Ramos (cell line): ENCODE measurements around the gene CSF2RB.

Source experiments
- in situ Hi-C: fragments of 300-500 bp; cut with MboI; formaldehyde crosslinking; loops from one replicate; pipeline ENCODE4 v1.14.3; 2022; ENCODE audit warnings: low sequenced_read_pairs; ENCODE audit not compliant: unreplicated experiment

CSF2RB gene

GRCh38 chr22:36913427-36914389, at the start of gene CSF2RB:
CSF2RB (plus strand) TSS chr22:36913628; CDS start chr22:36922208, 8,580 bp downstream.
- in situ Hi-C loops: no loop called here

- in situ Hi-C loops: no loop called here
Observed at GRCh38 chr22:36863979-36864378, 49.4 kb upstream of the CSF2RB start.

- in situ Hi-C loops: no loop called here
Observed at GRCh38 chr22:36864454-36865215, 48.8 kb upstream of the CSF2RB start.

GRCh38 chr22:36865346-36865745, 48.1 kb upstream of the CSF2RB start:
- in situ Hi-C loops: no loop called here

- in situ Hi-C loops: no loop called here
Observed at GRCh38 chr22:36867695-36868094, 45.7 kb upstream of the CSF2RB start.

GRCh38 chr22:36868546-36869181, 44.8 kb upstream of the CSF2RB start:
- in situ Hi-C loops: no loop called here

- in situ Hi-C loops: no loop called here
Observed at GRCh38 chr22:36870250-36870649, 43.2 kb upstream of the CSF2RB start.

GRCh38 chr22:36871669-36872081, 41.8 kb upstream of the CSF2RB start:
- in situ Hi-C loops: no loop called here

GRCh38 chr22:36872084-36872483, 41.3 kb upstream of the CSF2RB start:
- in situ Hi-C loops: no loop called here

- in situ Hi-C loops: no loop called here
Observed at GRCh38 chr22:36872866-36873498, 40.4 kb upstream of the CSF2RB start.

GRCh38 chr22:36873614-36874308, 39.7 kb upstream of the CSF2RB start:
- in situ Hi-C loops: no loop called here

- in situ Hi-C loops: no loop called here
Observed at GRCh38 chr22:36874309-36874696, 39.1 kb upstream of the CSF2RB start.

- in situ Hi-C loops: no loop called here
Observed at GRCh38 chr22:36874736-36875135, 38.7 kb upstream of the CSF2RB start.

- in situ Hi-C loops: no loop called here
Observed at GRCh38 chr22:36875741-36876140, 37.7 kb upstream of the CSF2RB start.

- in situ Hi-C loops: no loop called here
Observed at GRCh38 chr22:36879775-36880174, 33.7 kb upstream of the CSF2RB start.

- in situ Hi-C loops: no loop called here
Observed at GRCh38 chr22:36881504-36882245, 31.8 kb upstream of the CSF2RB start.

- in situ Hi-C loops: no loop called here
Observed at GRCh38 chr22:36884349-36885158, 28.9 kb upstream of the CSF2RB start.

GRCh38 chr22:36885474-36885873, 28.0 kb upstream of the CSF2RB start:
- in situ Hi-C loops: no loop called here
